Breast epithelium (tissue), 3 donors: Measurements from ENCODE around the gene SHISA6.

Source experiments
- CTCF ChIP-seq, 3 donors: fragments of 450-650 bp; IDR thresholded peaks; one replicate each; pipeline ENCODE4 v1.5.1; 2016 to 2017; ENCODE audit warnings: antibody characterized with exemption in 3 of 3, mild to moderate bottlenecking in 3 of 3, moderate library complexity in 3 of 3
- POLR2A ChIP-seq: fragments of 450-650 bp; IDR thresholded peaks from one replicate; pipeline ENCODE4 v1.6.1; 2016; ENCODE audit warnings: antibody characterized with exemption, mild to moderate bottlenecking, moderate library complexity
- POLR2AphosphoS5 ChIP-seq, 3 donors: sonication (generic); formaldehyde crosslinking; IDR thresholded peaks; one replicate each; pipeline ENCODE4 v1.6.1; 2017; ENCODE audit warnings: antibody characterized with exemption in 3 of 3

- TF ChIP-seq CTCF (IDR thresholded peaks at IDR 0.05) (no peak), POLR2A (no peak), POLR2AphosphoS5 (IDR thresholded peaks at IDR 0.05) (peak; percentile 16 to 80 (median 27))
Measured at GRCh38 chr17:11598274-11599221, 357.5 kb downstream of the SHISA6 start, which contains the start of gene DNAH9.
